Measurements from ENCODE around the gene COX10.
"Not testable (repeated sequence)": the region's sequence is repeated elsewhere in the genome, so short reads cannot be mapped to it uniquely, and the experiment has no call there.

Gene COX10

GRCh38 chr17:14069251-14070021, at the start of gene COX10:
COX10 (plus strand) TSS chr17:14069504; CDS start chr17:14069606, 102 bp downstream.
- H3K36me3 ChIP-seq (ENCODE audit: insufficient read depth, insufficient read length, low read length) = peaks cover 6% of the 10 kb centered on the region
- DNase-seq (ENCODE audit: low read depth, low spot score) = peak; percentile 58
- peak within 1 kb of the TSS; percentile 97 for H3K4me3 ChIP-seq (ENCODE audit: insufficient read length, low read depth)
- no peaks in the 10 kb centered on the region for H3K27me3 ChIP-seq (ENCODE audit: insufficient read depth, insufficient read length)
- peak within 1 kb of the TSS; percentile 91 for H3K9ac ChIP-seq (ENCODE audit: insufficient read length, low read depth)
- TF ChIP-seq ZNF274 (IDR thresholded peaks at IDR 0.05; ENCODE audit: low read depth, low read length) = no peak
- no peak for TF ChIP-seq SUZ12 (IDR thresholded peaks at IDR 0.05; ENCODE audit: extremely low read depth, insufficient read depth, insufficient read length)
- peak; percentile 87 for TF ChIP-seq YY1 (IDR thresholded peaks at IDR 0.05; ENCODE audit: insufficient read depth, insufficient read length)
- H3K9me3 ChIP-seq (ENCODE audit: insufficient read depth, low read length) = peaks cover 17% of the 10 kb centered on the region
- H3K4me1 ChIP-seq (ENCODE audit: insufficient read depth, insufficient read length) = no peaks in the 10 kb centered on the region

GRCh38 chr17:14021651-14022294, 47.5 kb upstream of the COX10 start:
- H3K4me3 ChIP-seq (ENCODE audit: insufficient read length, low read depth); H3K36me3 ChIP-seq (ENCODE audit: insufficient read depth, insufficient read length, low read length); H3K4me1 ChIP-seq (ENCODE audit: insufficient read depth, insufficient read length); H3K9me3 ChIP-seq (ENCODE audit: insufficient read depth, low read length); H3K27me3 ChIP-seq (ENCODE audit: insufficient read depth, insufficient read length); DNase-seq (ENCODE audit: low read depth, low spot score); H3K9ac ChIP-seq (ENCODE audit: insufficient read length, low read depth): not testable (repeated sequence)

GRCh38 chr17:14029755-14030154, 39.5 kb upstream of the COX10 start:
- peaks cover 16% of the 10 kb centered on the region for H3K36me3 ChIP-seq (ENCODE audit: insufficient read depth, insufficient read length, low read length)
- not testable (repeated sequence) for H3K27me3 ChIP-seq (ENCODE audit: insufficient read depth, insufficient read length); DNase-seq (ENCODE audit: low read depth, low spot score); H3K4me3 ChIP-seq (ENCODE audit: insufficient read length, low read depth); H3K9me3 ChIP-seq (ENCODE audit: insufficient read depth, low read length); H3K4me1 ChIP-seq (ENCODE audit: insufficient read depth, insufficient read length); H3K9ac ChIP-seq (ENCODE audit: insufficient read length, low read depth)

GRCh38 chr17:14032234-14032633, 37.1 kb upstream of the COX10 start:
- no peak overlapping the region for H3K4me3 ChIP-seq (ENCODE audit: insufficient read length, low read depth)
- H3K27me3 ChIP-seq (ENCODE audit: insufficient read depth, insufficient read length) = no peaks in the 10 kb centered on the region
- no peak for DNase-seq (ENCODE audit: low read depth, low spot score)
- peaks cover 16% of the 10 kb centered on the region for H3K36me3 ChIP-seq (ENCODE audit: insufficient read depth, insufficient read length, low read length)
- no peak overlapping the region for H3K9ac ChIP-seq (ENCODE audit: insufficient read length, low read depth)
- TF ChIP-seq SUZ12 (IDR thresholded peaks at IDR 0.05; ENCODE audit: extremely low read depth, insufficient read depth, insufficient read length) (no peak), YY1 (IDR thresholded peaks at IDR 0.05; ENCODE audit: insufficient read depth, insufficient read length) (no peak), ZNF274 (IDR thresholded peaks at IDR 0.05; ENCODE audit: low read depth, low read length) (no peak)
- no peaks in the 10 kb centered on the region for H3K4me1 ChIP-seq (ENCODE audit: insufficient read depth, insufficient read length)
- peaks cover 3% of the 10 kb centered on the region; the same call in 1 of the 2 replicates for H3K9me3 ChIP-seq (ENCODE audit: insufficient read depth, low read length)

- no peak overlapping the region for H3K9ac ChIP-seq (ENCODE audit: insufficient read length, low read depth)
- no peak for DNase-seq (ENCODE audit: low read depth, low spot score)
- TF ChIP-seq YY1 (IDR thresholded peaks at IDR 0.05; ENCODE audit: insufficient read depth, insufficient read length) (no peak), SUZ12 (IDR thresholded peaks at IDR 0.05; ENCODE audit: extremely low read depth, insufficient read depth, insufficient read length) (no peak), ZNF274 (IDR thresholded peaks at IDR 0.05; ENCODE audit: low read depth, low read length) (no peak)
- H3K4me1 ChIP-seq (ENCODE audit: insufficient read depth, insufficient read length) = no peaks in the 10 kb centered on the region
- no peak overlapping the region for H3K4me3 ChIP-seq (ENCODE audit: insufficient read length, low read depth)
- peaks cover 3% of the 10 kb centered on the region; the same call in 1 of the 2 replicates for H3K9me3 ChIP-seq (ENCODE audit: insufficient read depth, low read length)
- H3K27me3 ChIP-seq (ENCODE audit: insufficient read depth, insufficient read length) = no peaks in the 10 kb centered on the region
- H3K36me3 ChIP-seq (ENCODE audit: insufficient read depth, insufficient read length, low read length) = peaks cover 16% of the 10 kb centered on the region
Measured at GRCh38 chr17:14033166-14033565, 36.1 kb upstream of the COX10 start.

- H3K9me3 ChIP-seq (ENCODE audit: insufficient read depth, low read length) = peaks cover 3% of the 10 kb centered on the region; the same call in 1 of the 2 replicates
- H3K27me3 ChIP-seq (ENCODE audit: insufficient read depth, insufficient read length) = no peaks in the 10 kb centered on the region
- DNase-seq (ENCODE audit: low read depth, low spot score) = no peak
- H3K36me3 ChIP-seq (ENCODE audit: insufficient read depth, insufficient read length, low read length) = peaks cover 13% of the 10 kb centered on the region
- H3K4me3 ChIP-seq (ENCODE audit: insufficient read length, low read depth) = no peak overlapping the region
- TF ChIP-seq YY1 (IDR thresholded peaks at IDR 0.05; ENCODE audit: insufficient read depth, insufficient read length) = no peak
- TF ChIP-seq ZNF274 (IDR thresholded peaks at IDR 0.05; ENCODE audit: low read depth, low read length) = no peak
- no peak for TF ChIP-seq SUZ12 (IDR thresholded peaks at IDR 0.05; ENCODE audit: extremely low read depth, insufficient read depth, insufficient read length)
- H3K4me1 ChIP-seq (ENCODE audit: insufficient read depth, insufficient read length) = no peaks in the 10 kb centered on the region
- no peak overlapping the region for H3K9ac ChIP-seq (ENCODE audit: insufficient read length, low read depth)
Measured at GRCh38 chr17:14037453-14037852, 31.9 kb upstream of the COX10 start.

- no peak overlapping the region for H3K4me3 ChIP-seq (ENCODE audit: insufficient read length, low read depth)
- no peak for TF ChIP-seq SUZ12 (IDR thresholded peaks at IDR 0.05; ENCODE audit: extremely low read depth, insufficient read depth, insufficient read length)
- no peak for DNase-seq (ENCODE audit: low read depth, low spot score)
- peaks cover 3% of the 10 kb centered on the region; the same call in 1 of the 2 replicates for H3K9me3 ChIP-seq (ENCODE audit: insufficient read depth, low read length)
- no peaks in the 10 kb centered on the region for H3K27me3 ChIP-seq (ENCODE audit: insufficient read depth, insufficient read length)
- H3K36me3 ChIP-seq (ENCODE audit: insufficient read depth, insufficient read length, low read length) = peaks cover 10% of the 10 kb centered on the region
- H3K9ac ChIP-seq (ENCODE audit: insufficient read length, low read depth) = no peak overlapping the region
- H3K4me1 ChIP-seq (ENCODE audit: insufficient read depth, insufficient read length) = no peaks in the 10 kb centered on the region
Measured at GRCh38 chr17:14038206-14038605, 31.1 kb upstream of the COX10 start.

Measured in NT2/D1 (cell line).